ENCODE data around the gene IL13RA1.
"Not testable (repeated sequence)": the region's sequence is repeated elsewhere in the genome, so short reads cannot be mapped to it uniquely, and the experiment has no call there.

The IL13RA1 gene

DNA sequence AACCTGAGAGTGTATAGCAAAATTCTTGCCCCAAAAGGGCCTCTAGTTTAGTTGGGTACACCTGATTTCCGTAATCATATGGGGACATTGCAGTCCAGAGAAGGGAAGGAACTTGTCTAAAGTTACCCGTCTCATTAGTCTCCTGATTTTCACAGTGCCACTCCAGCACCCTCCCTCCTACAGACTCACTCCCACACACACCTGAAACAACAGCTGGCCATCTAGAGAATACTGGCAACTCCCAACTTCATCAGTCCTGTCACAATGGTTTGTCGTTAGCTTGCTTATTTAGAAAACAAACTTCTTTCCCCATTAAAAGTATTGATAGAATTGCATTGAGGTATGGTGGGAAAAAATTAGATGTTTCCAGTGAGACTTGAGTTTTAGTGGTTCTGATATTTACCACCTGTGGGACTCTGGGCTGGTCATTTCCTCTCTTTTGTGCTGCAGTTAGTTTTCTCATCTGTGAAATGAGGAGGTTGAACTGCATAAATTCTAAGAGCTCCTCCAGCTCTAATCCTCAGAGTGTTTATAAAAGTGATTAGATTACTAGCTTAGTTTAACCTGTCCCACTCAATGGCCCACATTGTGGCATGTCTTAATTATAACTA lies 1.7 kb downstream of the IL13RA1 start:
- no peaks in the 10 kb centered on the region for H3K36me3 ChIP-seq (ENCODE audit: control insufficient read depth, insufficient read depth, low read length)
- no peak overlapping the region for H3K27ac ChIP-seq (ENCODE audit: low read depth, low read length, severe bottlenecking)
- no peaks in the 10 kb centered on the region for H3K9me3 ChIP-seq (ENCODE audit: control insufficient read depth, low read length)
- H3K4me1 ChIP-seq (ENCODE audit: control insufficient read depth, insufficient read depth, low read length, poor library complexity, severe bottlenecking), result peaks cover 11% of the 10 kb centered on the region
- WGBS, 2 experiments (ENCODE audit: insufficient coverage in 2 of 2), result 83% methylated on average over 1 of the region's 3 CpGs; no CpG with 5 or more reads in 1 of the 2 experiments
- H3K4me3 ChIP-seq (ENCODE audit: extremely low read depth, insufficient read depth, low read length, poor library complexity, severe bottlenecking), result no peak overlapping the region

DNA sequence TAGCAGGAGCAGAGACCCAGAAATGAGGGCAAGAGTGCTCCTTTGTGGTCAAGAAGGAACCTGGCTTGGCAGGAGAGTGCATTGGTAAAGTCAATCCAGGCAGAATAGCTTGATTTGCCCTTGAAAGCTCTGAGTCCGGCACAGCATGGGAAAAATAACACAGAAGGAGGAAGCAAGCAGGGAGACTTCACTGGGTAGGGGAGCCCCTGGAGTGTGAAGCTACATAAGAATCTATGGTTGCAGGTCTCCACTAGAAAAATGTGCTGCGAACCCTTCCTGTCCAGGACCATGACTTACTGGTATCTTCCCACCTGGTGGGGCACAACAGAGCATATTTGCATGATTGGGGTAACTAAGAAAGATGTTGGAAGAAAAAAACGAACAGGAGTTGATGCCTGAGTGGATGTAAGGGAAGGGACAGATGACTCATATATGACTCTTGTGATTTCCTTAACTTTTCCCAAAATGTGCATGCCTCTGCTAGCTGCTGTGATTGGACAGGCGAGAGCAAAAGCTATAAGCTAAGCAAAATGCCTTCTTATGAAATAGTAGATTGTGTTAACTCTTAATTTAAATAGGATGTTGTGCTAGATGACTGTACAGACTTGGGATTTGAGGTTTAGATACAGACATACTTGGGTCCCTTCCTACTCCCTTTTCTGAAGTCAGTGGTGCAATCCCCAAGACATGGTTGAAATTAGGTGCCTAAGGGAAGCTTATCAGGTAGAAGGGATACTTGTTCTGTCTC lies 3.3 kb downstream of the IL13RA1 start:
- Histone ChIP-seq H3K36me3 (ENCODE audit: control insufficient read depth, insufficient read depth, low read length) (no peaks in the 10 kb centered on the region), H3K27ac (ENCODE audit: low read depth, low read length, severe bottlenecking) (no peak overlapping the region), H3K9me3 (ENCODE audit: control insufficient read depth, low read length) (no peaks in the 10 kb centered on the region), H3K4me3 (ENCODE audit: extremely low read depth, insufficient read depth, low read length, poor library complexity, severe bottlenecking) (no peak overlapping the region), H3K4me1 (ENCODE audit: control insufficient read depth, insufficient read depth, low read length, poor library complexity, severe bottlenecking) (peaks cover 3% of the 10 kb centered on the region)
- 14 to 47% methylated on average over 2 of the region's 4 CpGs for WGBS, 2 experiments (ENCODE audit: insufficient coverage in 2 of 2)

- WGBS, 2 experiments (ENCODE audit: insufficient coverage in 2 of 2), result no CpG with 5 or more reads among the region's 3 CpGs
- H3K9me3 ChIP-seq (ENCODE audit: control insufficient read depth, low read length), result not testable (repeated sequence)
Observed at GRCh38 chrX:118732551-118732950, 5.1 kb downstream of the IL13RA1 start.

DNA sequence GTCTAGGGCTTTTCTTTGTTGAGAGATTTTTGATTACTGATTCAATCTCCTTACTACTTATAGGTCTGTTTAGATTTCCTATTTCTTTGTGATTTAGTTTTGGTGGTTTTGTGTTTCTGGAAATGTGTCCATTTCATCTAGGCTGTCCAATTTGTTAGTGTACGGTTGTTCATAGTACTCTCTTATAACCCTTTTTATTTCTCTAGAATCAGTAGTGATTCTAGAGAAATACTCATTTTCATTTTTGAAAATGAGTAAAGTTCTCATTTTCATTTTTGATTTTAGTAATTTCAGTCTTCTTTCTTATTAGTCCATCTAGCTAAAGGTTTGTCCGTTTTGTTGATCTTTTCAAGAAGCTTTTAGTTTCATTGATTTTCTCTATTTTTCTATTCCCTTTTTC lies 7.5 kb downstream of the IL13RA1 start:
- Histone ChIP-seq H3K27ac (ENCODE audit: low read depth, low read length, severe bottlenecking) (no peak overlapping the region), H3K36me3 (ENCODE audit: control insufficient read depth, insufficient read depth, low read length) (no peaks in the 10 kb centered on the region), H3K4me3 (ENCODE audit: extremely low read depth, insufficient read depth, low read length, poor library complexity, severe bottlenecking) (no peak overlapping the region), H3K4me1 (ENCODE audit: control insufficient read depth, insufficient read depth, low read length, poor library complexity, severe bottlenecking) (no peaks in the 10 kb centered on the region), H3K9me3 (ENCODE audit: control insufficient read depth, low read length) (no peaks in the 10 kb centered on the region)
- WGBS, 2 experiments (ENCODE audit: insufficient coverage in 2 of 2), result no CpG with 5 or more reads among the region's 2 CpGs

More at GRCh38 chrX:118732551-118732950, 5.1 kb downstream of the IL13RA1 start:
- not testable (repeated sequence) for H3K4me1 ChIP-seq (ENCODE audit: control insufficient read depth, insufficient read depth, low read length, poor library complexity, severe bottlenecking); H3K4me3 ChIP-seq (ENCODE audit: extremely low read depth, insufficient read depth, low read length, poor library complexity, severe bottlenecking); H3K36me3 ChIP-seq (ENCODE audit: control insufficient read depth, insufficient read depth, low read length); H3K27ac ChIP-seq (ENCODE audit: low read depth, low read length, severe bottlenecking)

DNA sequence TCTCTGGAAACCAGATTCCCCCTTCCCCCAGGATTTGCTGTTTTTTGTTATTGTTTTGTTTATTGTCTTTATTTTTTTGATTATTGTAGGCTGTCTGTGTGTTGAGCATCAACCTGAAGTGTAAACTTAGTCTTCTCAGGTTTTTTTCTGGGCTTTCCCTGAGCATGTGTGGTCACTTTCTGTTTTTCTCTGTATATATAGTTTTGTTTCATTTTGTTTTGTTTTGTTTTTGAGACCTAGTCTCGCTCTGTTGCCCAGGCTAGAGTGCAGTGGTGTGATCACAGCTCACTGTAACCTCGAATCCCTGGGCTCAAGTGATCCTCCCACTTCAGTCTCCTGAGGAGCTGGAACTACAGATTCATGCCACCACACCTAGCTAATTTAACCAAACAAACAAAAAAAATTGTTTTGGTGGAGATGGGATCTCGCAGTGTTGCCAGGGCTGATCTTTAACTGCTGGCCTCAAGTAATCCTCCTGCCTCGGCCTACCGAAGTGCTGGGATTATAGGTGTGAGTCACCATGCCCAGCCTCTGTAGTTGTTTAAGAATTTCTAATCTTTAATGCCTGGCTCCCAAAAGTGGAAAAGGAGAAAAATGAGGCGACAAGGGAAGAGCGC lies 9.1 kb downstream of the IL13RA1 start:
- Histone ChIP-seq H3K9me3 (ENCODE audit: control insufficient read depth, low read length) (no peaks in the 10 kb centered on the region), H3K36me3 (ENCODE audit: control insufficient read depth, insufficient read depth, low read length) (no peaks in the 10 kb centered on the region), H3K4me3 (ENCODE audit: extremely low read depth, insufficient read depth, low read length, poor library complexity, severe bottlenecking) (no peak overlapping the region), H3K27ac (ENCODE audit: low read depth, low read length, severe bottlenecking) (no peak overlapping the region), H3K4me1 (ENCODE audit: control insufficient read depth, insufficient read depth, low read length, poor library complexity, severe bottlenecking) (peaks cover 4% of the 10 kb centered on the region)
- 89% methylated on average over 3 of the region's 7 CpGs; no CpG with 5 or more reads in 1 of the 2 experiments for WGBS, 2 experiments (ENCODE audit: insufficient coverage in 2 of 2)

DNA sequence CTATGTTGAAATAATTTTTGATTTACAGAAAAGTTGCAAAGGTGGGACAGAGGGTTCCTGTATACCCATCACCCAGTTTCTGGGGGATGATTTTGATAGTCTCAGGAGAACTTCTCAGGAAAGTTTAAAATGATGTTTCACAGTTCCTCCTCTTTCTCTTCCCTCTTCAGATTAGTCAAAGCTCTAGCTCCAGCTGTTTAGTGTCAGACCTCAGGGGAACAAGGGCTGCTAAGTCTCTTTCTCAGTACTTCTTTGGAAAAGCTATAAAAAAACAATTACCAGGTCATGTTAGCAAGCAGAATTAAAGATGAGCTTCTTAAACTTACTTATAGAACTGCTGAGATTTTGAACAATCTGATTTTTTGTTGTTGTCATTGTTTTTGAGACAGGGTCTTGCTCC lies 12.2 kb downstream of the IL13RA1 start:
- H3K36me3 ChIP-seq (ENCODE audit: control insufficient read depth, insufficient read depth, low read length), result peaks cover 5% of the 10 kb centered on the region
- no peaks in the 10 kb centered on the region for H3K9me3 ChIP-seq (ENCODE audit: control insufficient read depth, low read length)
- H3K4me1 ChIP-seq (ENCODE audit: control insufficient read depth, insufficient read depth, low read length, poor library complexity, severe bottlenecking), result peaks cover 6% of the 10 kb centered on the region
- H3K27ac ChIP-seq (ENCODE audit: low read depth, low read length, severe bottlenecking), result no peak overlapping the region
- H3K4me3 ChIP-seq (ENCODE audit: extremely low read depth, insufficient read depth, low read length, poor library complexity, severe bottlenecking), result no peak overlapping the region

DNA sequence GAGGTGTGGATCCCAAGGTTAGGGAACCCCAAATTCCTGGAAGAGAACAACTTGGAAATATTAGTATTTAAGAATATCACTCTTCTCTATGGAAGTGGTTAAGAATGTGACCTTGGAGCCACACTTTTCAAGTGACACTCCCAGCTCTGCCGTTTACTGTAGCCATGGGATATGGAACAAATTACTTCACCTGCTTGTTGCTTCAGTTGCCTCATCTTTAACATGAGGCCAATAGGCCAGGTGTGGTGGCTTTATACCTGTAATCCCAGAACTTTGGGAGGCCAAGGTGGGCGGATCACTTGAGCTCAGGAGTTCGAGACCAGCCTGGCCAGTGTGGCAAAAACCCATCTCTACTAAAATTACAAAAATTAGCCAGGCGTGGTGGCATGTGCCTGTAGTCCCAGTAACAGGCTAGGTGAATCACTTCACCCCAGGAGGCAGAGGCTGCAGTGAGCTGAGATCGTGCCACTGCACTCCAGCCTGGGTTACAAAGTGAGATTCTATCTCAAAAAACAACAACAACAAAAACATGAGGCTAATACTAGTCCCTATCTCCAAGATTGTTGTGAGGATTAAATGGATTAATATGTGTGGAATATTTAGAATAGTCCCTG lies 13.0 kb downstream of the IL13RA1 start:
- WGBS, 2 experiments (ENCODE audit: insufficient coverage in 2 of 2), result 52 to 90% methylated on average over 2 of the region's 5 CpGs
- H3K9me3 ChIP-seq (ENCODE audit: control insufficient read depth, low read length), result no peaks in the 10 kb centered on the region

DNA sequence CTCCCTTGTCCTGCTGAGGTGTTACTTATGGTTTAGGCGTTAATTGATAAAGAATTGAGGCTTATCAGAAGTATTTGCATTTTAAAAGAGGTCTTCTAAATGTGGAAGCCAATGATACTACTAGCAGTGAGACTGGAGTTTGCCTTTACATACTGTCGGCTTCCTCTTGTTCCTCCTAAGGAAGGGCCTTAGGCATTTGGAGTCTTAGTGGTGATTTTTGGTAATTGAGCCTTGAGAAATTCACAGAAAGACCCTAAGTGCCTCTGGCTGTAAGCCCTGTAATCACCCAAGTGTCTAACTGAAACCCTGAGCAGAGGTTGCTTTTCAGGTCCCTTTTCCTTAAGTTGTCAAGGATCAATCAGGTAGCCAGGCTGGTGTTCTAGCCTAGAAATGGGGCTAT lies 14.8 kb downstream of the IL13RA1 start:
- no peak overlapping the region for H3K4me3 ChIP-seq (ENCODE audit: extremely low read depth, insufficient read depth, low read length, poor library complexity, severe bottlenecking)
- H3K36me3 ChIP-seq (ENCODE audit: control insufficient read depth, insufficient read depth, low read length), result peaks cover 8% of the 10 kb centered on the region
- no peak overlapping the region for H3K27ac ChIP-seq (ENCODE audit: low read depth, low read length, severe bottlenecking)
- no peaks in the 10 kb centered on the region for H3K9me3 ChIP-seq (ENCODE audit: control insufficient read depth, low read length)
- peaks cover 10% of the 10 kb centered on the region for H3K4me1 ChIP-seq (ENCODE audit: control insufficient read depth, insufficient read depth, low read length, poor library complexity, severe bottlenecking)
- WGBS, 2 experiments (ENCODE audit: insufficient coverage in 2 of 2), result no CpG with 5 or more reads among the region's 2 CpGs

More for the DNA sequence above, 13.0 kb downstream of the IL13RA1 start:
- Histone ChIP-seq H3K4me3 (ENCODE audit: extremely low read depth, insufficient read depth, low read length, poor library complexity, severe bottlenecking) (no peak overlapping the region), H3K36me3 (ENCODE audit: control insufficient read depth, insufficient read depth, low read length) (peaks cover 5% of the 10 kb centered on the region), H3K27ac (ENCODE audit: low read depth, low read length, severe bottlenecking) (no peak overlapping the region), H3K4me1 (ENCODE audit: control insufficient read depth, insufficient read depth, low read length, poor library complexity, severe bottlenecking) (peaks cover 10% of the 10 kb centered on the region)

DNA sequence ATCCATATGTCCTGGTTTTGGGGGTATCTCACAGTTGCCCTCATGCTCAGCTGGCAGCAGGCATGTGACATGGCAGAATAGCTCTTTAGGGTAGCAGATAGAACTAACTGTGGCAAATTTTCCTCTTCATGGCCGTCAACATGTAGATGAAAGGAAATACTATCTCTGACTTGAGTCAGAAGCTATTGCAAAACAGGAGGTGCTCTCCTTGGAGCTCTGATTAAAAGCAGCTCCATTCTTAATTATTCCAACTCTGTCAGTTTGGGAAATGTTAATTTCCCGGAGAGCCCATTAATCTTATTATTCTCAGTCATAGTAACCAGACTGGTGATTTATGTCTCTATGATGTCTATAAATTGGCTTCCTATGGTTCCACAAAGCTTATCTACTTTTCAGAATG lies 18.2 kb downstream of the IL13RA1 start:
- H3K27ac ChIP-seq (ENCODE audit: low read depth, low read length, severe bottlenecking), result no peak overlapping the region
- no peaks in the 10 kb centered on the region for H3K9me3 ChIP-seq (ENCODE audit: control insufficient read depth, low read length)
- peaks cover 10% of the 10 kb centered on the region for H3K4me1 ChIP-seq (ENCODE audit: control insufficient read depth, insufficient read depth, low read length, poor library complexity, severe bottlenecking)
- 80% methylated on average over 1 of the region's 2 CpGs; no CpG with 5 or more reads in 1 of the 2 experiments for WGBS, 2 experiments (ENCODE audit: insufficient coverage in 2 of 2)
- peaks cover 24% of the 10 kb centered on the region for H3K36me3 ChIP-seq (ENCODE audit: control insufficient read depth, insufficient read depth, low read length)
- H3K4me3 ChIP-seq (ENCODE audit: extremely low read depth, insufficient read depth, low read length, poor library complexity, severe bottlenecking), result no peak overlapping the region

GRCh38 chrX:118751950-118752783 lies 24.8 kb downstream of the IL13RA1 start:
- no peaks in the 10 kb centered on the region for H3K9me3 ChIP-seq (ENCODE audit: control insufficient read depth, low read length)
- no peak overlapping the region for H3K4me3 ChIP-seq (ENCODE audit: extremely low read depth, insufficient read depth, low read length, poor library complexity, severe bottlenecking)
- H3K36me3 ChIP-seq (ENCODE audit: control insufficient read depth, insufficient read depth, low read length), result peaks cover 16% of the 10 kb centered on the region
- no peak overlapping the region for H3K27ac ChIP-seq (ENCODE audit: low read depth, low read length, severe bottlenecking)
- no peaks in the 10 kb centered on the region for H3K4me1 ChIP-seq (ENCODE audit: control insufficient read depth, insufficient read depth, low read length, poor library complexity, severe bottlenecking)
- 80 to 96% methylated on average over 2 to 4 of the region's 9 CpGs for WGBS, 2 experiments (ENCODE audit: insufficient coverage in 2 of 2)

All from mesodermal cell (in vitro differentiated cells).